HG02623 (cell line): Measurements from ENCODE around the gene GATA2.

Experiments
- ATAC-seq: cut with Tn5 transposase; IDR thresholded peaks from one replicate; pipeline ENCODE4 v1.9.1; 2021; ENCODE audit warnings: moderate library complexity; ENCODE audit not compliant: unreplicated experiment

Gene GATA2

DNA sequence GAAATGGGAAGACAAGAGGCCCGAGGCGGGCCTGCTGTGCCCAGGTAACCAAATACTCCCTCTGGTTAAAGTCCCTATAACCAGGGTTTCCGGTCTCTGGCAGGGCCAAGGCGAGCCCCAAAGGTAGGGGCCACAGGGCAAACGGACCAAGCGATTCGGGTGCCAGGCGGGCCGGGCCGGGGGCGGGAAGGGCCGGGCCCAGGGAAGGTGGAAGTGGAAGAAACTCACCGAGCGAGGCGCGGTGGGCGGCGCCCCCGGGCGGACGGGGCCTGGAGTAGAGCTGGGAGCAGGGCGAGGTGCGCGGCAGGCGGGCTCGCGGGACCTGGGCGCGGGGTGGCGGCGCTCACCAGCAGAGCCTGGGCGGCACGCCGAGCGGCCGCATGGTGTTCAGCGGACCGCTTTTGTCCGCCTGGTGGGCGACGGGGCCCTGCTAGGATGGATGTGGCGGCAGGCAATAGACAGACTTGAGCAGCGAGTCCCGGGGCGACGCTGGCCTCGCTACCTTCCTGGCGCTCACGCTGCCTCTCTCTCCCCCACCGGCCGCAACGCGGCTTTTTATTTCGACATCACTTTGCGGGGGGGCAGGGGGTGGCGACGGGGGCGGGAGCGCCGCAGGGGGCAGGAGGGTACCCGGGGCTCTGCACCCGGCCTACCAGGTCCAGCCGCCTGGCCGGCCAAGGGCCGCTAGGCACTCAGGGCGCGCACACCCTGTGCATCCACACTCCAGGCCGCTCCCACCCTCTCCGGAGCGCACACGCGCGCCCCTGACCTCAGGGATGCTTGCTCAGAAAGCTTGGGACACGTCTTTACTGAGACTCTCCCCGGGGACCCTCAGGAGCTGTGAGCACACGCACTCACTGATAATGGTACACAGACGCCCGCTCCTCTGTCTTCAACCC lies at the start of gene GATA2:
GATA2 (minus strand) TSS at position 531 of the 899 bp plus-strand sequence. CDS start 6,170 bp downstream, outside the sequence.
- ATAC-seq = no peak

DNA sequence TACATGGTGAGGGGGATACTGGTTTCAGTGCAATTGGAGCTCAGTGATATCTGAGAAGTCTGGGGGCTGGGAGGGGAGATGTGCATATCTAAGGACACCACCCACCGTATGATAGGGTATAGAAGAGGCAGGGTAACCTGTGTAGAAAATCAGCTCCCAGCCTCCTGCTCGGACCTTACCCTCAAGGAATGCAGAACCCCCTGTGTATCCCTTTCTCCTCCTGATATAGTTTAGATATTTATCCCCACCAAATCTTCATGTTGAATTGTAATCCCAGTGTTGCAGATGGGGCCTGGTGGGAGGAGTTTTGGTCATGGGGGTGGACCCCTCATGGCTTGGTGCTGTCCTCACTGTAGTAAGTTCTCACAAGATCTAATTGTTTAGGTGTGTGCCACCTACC lies 48.2 kb upstream of the GATA2 start:
- no peak for ATAC-seq

DNA sequence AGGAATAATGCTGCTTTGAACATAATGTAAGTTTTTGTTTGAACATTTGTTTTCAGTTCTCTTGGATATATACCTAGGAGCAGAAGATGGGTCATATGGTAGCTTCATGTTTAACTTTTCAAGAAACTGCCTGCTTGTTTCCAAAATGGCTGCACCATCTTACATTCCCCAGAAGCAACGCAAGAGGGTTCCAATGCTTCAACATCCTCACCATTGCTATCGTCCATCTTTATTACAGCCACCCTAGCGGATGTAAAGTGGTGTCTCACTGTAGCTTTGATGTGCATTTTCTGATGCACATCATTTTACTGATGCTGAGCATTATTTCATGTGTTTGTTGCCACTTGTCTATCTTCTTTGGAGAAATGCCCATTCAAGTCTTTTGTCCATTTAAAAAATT lies 46.4 kb upstream of the GATA2 start:
- ATAC-seq = no peak

DNA sequence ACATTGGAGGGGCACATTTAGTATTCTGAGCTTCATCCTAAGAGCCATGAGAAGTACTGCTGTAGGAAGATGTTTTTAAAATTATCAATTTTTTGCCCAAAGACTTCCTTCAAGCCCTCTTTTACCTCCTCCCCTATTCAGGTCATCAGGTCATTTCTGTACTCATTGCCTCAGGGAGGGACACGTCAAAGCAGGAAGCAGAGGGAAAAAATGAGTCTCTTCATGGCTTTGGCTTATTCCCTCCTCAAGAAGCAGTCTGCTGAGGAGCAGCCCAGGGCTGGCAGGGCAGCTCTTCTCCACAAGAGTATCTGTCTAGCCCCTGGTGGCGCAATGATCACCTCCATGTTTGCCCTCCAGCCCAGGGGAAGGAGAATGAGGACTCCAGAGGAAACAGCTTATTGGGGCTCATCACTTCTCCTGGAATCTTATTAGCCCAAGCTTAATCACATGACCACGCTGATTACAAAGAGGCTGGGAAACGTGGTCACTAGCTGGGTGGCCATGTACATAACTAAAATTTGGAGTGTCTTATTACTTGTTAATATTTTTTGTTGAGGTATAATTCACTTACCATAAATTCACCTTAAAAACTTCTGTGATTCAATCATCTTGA lies 44.2 kb upstream of the GATA2 start:
- ATAC-seq = no peak

DNA sequence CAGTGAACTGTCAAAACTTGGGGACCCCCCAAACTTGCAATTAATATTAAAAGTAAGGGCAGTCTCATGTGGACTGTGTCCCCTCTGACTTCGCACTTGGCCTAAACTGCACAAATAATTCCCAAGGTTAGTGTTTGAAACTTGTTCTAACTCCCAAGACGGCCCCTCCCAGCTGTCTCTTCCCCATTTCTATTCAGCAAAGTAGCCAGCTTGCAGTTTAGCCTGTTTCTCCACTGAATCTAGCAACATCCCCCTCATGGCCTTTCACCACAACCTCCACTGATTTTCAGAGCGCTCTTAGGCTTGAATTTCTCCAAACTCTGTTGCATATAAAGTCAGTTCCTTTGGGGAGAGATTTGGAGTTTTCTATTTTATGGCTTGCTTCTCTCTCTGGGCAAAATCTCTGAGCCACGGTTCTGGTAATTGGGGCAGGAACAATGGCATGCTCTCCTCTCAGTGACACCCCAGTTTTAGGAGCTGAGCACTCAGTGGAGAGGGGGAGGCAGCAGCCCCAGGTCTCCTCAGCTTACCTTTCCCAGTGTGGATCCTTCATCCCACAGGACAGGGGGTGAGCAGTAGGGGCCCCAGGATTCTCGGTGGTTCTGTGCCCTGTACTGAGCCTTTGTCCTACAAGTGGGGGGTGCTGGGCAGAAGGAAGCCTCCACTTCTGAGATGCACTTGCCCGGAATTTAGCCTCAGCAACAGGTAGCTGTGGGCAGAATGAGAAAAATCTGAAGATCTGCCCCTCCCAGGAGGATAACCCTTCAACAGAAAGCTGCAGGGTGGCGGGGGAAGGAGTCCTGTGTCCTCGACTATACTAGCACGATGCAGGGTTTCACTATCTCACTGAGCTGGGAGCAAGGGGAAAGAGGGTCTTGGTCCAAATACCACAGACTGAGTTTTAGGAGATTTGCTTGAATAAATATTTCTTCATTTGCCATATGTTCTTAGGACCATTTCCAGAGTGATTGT lies 39.3 kb upstream of the GATA2 start:
- no peak for ATAC-seq

DNA sequence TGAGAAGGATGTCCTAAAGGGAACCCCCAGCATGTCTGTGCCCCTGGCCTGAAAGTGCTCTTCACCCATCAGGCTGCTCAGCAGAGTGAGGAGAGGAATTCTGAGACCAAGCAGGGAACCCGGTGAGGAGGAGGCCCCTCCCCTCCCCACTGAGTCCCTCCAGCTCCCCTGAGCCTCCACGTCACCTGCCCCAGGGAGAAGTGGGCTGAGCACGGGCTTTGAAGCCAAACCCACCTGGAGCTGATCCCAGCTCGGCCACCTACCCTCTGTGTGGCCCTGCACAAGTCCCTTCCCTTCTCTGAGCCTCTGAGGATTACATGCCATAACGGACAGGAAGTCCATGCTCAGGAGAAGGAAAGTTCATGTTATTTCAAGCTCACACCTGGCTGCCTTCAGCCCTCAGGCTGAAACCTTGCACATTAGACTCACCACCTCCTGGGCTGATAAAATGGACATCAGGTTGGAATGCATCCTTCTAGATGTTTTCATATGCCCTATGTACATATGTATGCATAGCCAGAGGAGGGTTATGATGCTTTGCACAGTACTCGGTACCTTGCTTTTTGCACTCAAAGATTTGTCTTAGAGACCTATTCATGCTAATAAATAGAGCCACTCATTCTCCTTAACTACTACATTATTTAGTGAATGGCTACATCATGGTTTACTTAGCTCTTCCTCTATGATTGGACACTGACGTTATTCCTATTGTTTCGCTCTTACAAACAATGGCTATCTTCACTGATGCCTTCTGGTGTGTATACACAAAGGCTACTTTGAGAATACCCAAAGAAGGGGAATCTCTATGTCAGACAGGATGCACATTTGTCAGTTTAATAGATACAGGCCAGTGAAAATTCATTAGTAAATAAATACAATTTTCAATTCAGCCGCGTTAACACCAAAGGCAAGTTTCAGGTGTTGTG lies 31.6 kb upstream of the GATA2 start:
- no peak for ATAC-seq

DNA sequence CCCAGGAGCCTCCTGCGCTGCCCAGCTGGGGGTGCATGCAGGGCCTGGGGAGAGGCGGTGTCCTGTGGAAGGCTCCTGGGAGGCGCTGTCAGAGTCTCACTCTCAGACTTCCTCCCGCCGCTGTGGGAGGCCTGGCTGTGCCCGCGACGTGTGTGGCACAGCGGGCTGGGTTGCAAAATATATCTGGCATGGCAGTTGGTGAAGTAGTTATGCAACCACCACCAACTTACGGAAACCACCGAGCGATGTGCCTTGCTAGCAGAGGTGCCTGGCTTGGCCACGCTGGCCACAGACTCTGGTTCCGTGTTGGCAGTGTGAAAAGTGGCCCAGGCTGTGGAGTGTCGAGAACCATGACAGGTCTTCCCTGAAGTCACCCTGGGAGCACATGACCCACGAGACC lies 30.6 kb upstream of the GATA2 start:
- ATAC-seq = no peak

DNA sequence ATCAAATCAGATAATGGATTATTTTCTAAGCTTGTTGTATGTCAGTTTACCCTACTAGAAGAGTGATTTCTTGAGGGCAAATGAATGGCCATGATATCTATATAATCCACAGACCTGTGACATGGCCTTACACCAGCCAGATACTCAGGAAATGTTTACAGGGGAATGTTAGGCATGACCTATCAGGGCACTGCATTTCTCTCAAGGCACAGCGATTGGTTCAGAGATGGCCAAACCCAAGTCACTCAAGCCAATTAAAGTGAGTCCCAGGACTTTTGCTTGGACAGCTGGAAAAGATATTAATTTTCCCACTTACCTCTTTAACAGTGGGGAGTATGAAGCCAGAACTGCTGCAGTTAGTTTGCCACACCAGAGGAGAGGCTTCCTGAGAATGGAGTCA lies 28.7 kb upstream of the GATA2 start:
- no peak for ATAC-seq

DNA sequence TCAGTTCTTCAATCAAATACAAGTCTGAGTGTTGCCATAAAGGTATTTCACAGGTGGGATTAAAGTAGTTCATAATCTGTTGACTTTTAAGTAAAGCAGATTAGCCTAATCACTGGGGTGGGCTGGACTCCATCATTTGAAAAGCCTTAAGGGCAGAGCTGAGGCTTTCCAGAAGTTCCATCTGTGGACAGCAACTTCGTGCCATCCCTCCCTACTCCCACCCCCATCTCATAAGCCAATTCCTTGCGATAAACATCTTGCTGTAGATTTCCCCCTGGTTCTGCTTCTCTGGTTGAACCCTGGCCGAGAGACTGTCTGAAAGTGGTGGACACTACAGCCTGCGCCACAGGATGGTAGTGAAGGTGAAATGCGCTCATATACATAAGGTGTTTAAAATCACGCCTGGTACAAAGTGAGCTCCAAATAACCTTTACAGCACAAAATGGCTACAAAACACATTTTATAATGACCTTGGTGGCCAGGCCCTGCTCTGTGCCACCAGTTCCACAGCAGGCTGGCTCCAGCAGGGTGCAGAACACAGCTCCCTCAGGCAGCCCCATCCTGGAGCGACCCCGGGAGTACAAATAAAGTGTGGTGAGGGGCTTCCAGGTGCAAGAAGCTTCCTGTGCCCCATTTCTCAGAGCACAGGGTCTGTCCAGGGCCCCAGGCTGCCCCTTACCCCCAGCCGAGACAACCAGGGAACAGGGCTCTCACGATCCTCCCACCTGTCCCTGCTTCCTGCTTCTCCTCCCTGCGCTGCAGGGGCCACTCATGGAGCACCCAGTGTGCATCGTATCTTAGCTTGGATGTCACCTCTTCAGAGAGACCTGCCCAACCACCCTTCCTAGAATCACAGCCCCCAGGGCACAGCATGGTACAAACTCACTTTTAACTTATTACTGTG lies 25.8 kb upstream of the GATA2 start:
- no peak for ATAC-seq

DNA sequence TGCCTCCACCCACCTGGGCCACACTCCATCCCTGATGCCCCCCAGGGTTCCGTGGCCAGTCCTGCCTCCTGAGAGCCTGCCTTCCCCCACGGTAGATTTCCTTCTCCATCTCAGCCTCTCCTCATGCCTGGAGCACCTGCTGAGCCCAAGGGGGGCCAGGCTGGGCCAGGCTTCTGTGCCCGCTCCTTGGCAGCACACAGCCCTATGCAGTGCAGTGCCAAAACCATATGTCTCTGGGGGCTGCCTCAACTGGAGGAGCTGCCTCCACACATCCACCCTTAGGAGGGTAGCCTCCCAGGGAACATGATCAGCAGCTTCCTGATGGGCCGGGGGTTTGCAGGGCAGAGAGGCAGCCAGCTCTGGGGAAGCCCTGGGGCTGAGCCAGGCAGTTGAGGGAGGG lies 24.6 kb upstream of the GATA2 start:
- ATAC-seq = no peak

DNA sequence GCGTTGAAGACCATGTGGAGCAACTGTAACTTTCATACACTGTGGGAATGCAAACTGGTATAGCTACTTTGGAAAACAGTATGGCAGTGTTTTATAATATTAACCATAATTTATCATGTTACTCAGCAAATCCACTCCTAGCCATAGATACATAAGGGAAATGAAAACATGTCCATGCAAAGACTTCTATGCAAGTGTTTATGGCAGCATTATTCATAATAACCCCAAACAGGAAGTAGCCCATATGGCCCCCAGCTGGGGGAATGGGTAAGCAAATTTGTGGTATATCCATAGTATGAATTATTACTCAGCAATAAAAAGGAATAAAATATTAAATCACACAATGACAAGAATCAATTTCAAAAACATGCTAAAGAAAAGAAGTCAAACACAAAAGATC lies 23.0 kb upstream of the GATA2 start:
- no peak for ATAC-seq

DNA sequence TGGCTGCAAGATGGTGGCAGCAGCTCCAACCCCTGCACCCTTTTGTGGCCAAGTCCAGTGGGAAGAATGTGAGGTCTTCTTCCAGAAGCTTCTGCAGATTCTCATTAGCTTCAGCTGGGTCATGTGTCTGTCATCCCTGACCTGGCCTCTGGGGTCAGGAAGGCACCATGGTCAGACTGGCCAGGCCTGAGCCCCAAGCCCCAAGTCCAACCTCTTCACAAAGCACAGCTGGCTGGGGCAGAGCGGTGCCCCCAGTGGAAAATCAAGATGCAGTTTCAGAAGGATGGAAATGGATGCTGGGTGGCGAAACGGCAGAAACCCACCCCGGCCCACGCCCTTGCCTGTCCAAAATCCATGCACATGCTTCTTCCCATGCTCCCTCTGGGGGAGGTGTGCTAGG lies 15.9 kb upstream of the GATA2 start:
- no peak for ATAC-seq

DNA sequence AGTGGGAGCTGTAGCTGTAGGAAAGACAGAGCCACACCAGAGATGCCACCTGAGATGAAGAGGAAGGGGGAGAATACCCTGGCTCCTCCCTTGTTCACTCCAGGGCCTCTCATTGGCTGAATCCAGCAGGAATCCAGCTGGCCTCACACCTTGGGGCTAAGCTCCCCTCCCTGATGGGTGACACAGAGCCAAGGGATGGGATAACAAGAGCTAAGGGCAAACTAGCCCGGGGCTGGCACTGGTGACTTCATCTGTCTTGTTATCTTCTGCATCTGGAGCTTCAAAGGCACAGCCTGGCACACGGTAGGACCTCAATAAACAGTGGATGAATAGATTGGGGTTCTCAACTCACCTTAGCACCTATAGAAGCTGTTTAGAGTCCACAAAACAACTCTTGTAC lies 13.8 kb upstream of the GATA2 start:
- no peak for ATAC-seq

DNA sequence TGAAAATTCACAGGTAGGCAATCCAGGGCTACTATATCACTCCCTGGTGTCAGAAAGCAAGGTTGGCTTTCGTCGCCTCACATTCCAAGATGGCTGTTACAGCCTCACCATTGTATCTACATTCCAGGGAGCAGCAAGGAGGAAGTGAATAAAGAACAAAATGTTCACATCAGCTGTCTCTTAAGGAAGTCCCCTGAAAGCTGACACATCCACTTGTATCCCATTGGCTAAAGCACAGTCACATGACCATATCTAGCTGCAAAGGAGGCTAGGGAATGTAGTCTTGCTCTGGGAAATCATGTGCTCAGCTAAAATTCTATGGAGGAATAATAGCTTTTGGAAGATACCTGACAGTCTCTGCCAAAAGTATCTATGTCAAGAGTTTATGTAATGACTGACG lies 12.8 kb upstream of the GATA2 start:
- no peak for ATAC-seq

DNA sequence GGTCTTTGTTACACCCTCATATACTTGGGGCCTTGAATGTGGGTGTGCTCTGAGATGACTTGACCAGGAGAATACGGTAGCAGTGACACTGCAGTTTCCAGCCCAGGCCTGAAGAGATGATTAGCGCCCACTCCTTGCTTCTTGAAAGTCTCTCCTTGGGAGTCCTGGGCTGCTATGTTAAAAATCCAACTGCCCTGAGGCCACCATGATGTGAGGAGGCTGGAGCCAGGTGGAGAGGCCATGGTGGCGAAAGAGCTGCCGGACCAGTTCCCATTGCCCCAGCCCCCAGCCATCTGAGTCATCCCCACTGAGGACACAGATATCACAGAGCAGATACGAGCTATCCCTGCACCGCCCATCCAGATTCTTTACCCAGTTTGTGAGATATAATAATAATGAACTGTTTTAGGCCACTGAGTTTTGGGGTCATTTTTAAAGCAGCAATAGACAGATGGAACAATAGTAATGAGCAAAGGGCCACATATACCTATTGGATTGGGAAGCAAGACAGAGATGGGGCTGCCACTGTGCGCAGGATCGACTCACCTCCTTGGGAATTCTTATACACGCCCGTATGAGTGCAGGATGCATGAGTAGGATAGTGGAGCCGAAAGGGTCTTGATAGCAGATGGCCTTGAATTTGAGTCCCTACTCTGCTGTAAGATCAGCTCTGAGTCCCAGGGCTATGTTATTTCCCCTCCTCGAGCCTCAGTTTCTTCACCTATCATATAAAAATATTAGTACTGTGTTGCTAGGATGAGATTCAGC lies 12.1 kb upstream of the GATA2 start:
- ATAC-seq = no peak

DNA sequence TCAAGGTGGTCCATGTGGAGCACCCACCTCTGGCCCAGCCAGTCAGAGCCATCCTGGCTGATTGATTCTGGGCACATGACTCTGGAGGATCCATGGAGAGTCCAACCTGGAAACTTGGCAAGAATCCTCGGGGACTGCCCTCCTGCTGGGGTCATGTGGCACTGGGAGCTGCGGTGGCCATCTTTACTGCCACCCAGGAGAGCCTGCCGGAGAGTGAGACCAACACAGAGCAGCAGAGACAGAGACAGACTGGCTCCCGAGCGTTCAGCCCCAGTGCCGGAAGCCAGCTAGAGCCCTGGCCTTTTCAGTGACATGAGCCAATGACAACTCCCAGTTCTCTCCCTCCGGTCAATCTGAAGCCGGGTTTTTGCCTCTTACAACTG lies 11.5 kb upstream of the GATA2 start:
- no peak for ATAC-seq

DNA sequence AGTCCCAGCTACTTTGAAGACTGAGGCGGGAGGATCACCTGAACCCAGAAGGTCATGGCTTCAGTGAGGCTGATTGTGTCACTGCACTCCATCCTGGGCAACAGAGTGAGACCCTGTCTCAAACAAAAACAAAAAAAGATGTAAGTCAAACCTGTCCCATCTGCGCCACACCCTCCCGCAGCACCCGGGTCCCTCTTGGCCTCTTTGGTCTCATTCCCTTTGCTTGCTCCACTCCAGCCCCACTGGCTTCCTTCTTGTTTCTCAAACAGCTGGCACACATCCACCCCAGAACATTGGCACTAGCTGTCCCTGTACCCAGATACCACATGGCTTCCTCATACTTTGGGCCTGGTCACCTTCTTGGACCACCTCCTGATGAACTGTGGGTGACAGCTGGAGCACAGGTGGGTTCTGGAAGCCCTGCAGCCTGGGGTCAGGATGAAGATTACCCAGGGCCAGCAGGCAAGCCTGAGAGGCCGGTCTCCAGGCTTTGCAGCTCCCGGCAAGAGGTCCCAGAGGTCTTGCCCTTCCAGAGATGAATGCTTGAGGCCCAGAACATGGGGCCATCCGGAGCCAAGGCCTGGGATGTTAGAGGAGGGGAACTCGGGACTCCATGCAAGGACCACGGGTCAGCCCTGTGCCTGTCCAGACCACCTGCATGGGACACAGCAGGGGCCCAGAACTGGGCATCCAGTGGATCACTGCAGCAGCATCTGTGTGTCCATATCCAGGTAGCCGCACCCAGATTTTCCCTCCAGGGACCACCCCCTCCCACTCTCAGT lies 10.9 kb upstream of the GATA2 start:
- no peak for ATAC-seq

DNA sequence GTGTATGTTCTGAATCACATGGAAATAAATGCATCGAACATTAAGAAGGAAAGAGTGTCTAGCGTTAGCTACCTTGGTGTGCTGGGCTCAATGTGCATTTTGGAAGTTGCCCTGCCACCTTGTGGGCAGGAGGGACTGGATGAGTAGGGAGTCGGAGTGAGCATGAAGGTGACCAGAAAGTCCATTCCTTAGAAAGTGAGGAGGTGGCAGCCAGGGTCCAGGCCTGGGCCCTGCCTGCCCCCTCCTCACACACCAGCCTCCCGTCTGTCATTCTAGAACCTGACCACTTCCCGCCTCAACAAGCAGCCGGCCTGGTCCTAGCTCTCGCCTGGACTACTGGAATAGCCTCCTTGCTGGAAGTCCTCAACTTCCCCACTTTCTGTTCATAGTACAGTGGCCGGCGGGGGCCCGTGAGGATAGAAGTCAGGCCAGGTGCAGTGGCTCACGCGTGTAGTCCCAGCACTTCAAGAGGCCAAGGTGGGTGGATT lies 10.2 kb upstream of the GATA2 start:
- ATAC-seq = no peak
